Activated gamma-delta T cell treated with Interleukin-2 at 50 U/mL for 16 hours (primary cell): ENCODE results near the gene ARHGAP24.

Source experiments
- DNase-seq: peaks from one replicate; pipeline ENCODE4 v3.0.0-alpha.2; 2020

Gene ARHGAP24

DNA sequence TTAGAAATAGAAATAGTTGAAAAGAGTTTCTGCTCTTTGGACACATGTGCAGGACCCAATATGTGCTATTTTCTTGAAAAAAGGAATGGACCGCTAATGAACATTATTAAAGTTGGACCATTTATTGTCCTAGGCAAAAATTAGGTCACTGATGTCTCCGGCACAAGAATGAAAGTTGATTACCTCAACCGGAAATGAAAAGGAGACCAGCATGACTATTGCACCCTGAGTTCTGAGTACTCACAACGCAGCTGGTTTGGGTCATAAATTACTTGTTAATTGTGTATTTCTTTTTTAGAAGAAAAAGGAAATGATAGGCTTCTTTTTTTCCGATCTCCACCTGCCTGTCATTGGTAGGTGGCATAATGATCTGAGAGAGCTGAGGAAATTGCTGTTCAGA lies 232.7 kb downstream of the ARHGAP24 start:
- DNase-seq = no peak

- DNase-seq = no peak
These were observed 233.5 kb downstream of the ARHGAP24 start for GRCh38 chr4:85708468-85708867.

DNA sequence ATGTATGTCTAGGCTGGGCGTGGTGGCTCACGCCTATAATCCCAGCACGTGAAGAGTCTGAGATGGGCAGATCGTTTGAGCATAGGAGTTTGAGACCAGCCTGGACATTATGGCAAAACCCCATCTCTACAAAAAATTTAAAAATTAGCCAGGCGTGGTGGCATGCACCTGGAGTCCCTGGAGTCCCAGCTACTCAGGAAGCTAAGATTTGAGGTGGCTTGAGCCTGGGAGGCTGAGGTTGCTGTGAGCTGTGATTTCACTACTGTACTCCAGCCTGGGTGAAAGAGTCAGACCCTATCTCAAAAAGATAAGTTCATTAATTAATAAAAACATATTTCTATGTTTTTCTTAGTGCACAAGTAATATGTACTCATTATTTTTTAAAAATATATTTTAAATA lies 238.1 kb downstream of the ARHGAP24 start:
- no peak for DNase-seq

GRCh38 chr4:85715991-85716737 lies 241.2 kb downstream of the ARHGAP24 start:
- DNase-seq = no peak

GRCh38 chr4:85717351-85717750 lies 242.4 kb downstream of the ARHGAP24 start:
- no peak for DNase-seq

DNA sequence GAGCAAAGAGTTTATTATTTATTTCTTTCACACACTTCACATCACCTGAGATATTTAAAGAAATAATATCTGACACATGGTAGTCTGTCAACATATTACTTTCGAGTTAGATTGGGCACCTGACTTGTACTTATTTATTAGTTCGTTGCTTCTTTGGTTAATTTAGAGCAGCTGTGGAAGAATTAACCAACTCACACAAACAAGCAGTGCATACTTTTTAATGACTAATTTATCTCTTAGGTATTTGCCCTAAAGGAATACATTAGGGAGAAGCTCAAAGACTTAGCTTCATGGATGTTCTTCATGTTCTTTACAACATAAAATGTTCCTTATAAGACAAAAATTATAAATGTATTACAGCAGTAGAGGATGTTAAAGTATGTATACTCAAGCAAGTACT lies 242.9 kb downstream of the ARHGAP24 start:
- no peak for DNase-seq

DNA sequence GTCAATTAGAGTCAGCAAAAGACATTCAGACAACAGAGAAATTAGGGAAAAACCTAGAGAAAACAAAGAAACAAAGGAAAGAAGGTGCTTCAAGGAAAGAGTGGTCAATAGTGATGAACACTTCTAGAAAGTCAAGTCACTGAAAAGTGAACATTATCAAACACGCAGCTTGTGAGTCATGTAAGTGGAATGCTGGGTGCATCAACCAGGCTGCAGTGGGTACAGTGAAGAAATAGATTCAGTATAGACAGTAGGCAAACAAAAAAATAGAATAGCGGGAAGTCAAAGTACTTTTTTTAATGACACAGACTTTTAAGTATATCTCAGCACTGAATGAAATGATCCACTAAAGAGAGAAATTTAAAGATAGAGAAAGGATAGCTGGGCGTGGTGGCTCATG lies 245.8 kb downstream of the ARHGAP24 start:
- DNase-seq = no peak

DNA sequence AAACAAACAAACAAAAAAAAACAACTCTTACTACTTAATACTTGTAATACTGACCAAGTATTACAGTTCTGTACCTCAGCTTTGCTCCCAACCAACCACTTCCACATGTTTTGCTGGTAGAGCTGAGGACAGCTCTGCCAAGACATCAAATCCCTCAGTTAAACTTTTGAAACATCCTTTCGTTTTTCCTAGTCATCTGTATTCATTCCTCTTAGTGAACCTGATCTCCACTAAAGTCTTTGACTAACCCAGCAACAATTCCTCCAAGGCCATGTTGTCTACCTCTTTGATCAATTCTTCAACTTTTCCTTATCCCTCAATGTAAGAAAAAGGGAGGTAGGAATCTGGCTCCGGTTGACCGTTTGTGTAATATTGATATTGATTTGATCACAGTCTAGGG lies 247.5 kb downstream of the ARHGAP24 start:
- DNase-seq = no peak

- no peak for DNase-seq
These were observed 247.9 kb downstream of the ARHGAP24 start for GRCh38 chr4:85722807-85723206.

DNA sequence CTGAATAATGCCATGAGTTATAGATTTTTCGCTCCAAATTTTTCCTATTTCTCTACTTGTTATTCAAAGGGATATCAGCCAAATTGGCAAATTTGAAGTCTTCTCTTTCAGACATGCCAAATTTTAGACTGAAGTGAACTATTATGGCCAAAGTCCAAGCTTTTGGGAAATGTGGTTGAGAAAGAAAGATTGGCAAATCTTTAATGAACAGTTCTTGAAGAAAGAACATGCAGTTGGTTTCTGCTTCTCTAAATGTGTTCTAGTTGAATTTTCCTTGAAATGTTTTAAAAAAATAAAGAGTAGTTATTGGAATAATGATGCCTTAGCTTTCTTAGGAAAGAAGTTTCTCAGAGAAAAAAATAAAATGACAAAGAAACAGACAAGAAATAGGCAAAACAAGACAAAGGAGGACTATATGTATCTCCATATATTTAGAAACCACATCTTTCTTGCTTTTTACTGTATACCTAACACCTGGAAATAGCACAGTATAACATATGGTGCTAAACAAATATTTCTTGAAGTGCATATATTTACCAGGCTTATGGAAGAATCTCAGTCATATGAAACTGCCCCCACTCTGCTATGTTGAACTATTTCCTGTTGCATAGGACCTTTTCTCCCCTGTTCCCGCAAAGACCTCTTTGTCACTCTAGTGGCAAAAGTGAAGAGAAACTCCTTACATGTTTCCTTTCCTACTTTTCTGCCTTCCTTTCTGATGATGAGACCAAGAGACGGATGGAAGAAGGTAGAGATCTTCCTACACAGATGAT lies 250.0 kb downstream of the ARHGAP24 start:
- DNase-seq = no peak

GRCh38 chr4:85725721-85726170 lies 250.8 kb downstream of the ARHGAP24 start:
- DNase-seq = no peak

- DNase-seq = no peak
These were observed 251.6 kb downstream of the ARHGAP24 start for GRCh38 chr4:85726555-85726954.

DNA sequence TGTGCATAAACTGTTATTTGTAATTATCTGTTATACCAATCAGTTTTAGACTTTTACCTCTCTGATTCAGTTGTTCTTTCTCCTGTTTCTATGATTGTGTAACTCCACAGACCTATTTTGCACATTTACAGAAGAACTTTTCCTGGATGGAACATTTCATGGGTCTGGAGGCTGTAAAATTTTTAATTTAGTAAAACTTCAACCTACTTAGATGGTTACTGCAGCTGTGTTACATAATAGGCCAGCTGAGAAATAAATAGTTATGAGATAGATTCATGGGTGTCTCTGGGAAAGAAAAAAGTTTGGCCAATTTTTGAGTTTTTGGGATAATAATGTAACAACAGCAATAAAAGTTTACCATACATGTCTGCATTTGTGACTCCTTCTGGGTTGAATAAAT lies 253.5 kb downstream of the ARHGAP24 start:
- no peak for DNase-seq

- DNase-seq = no peak
These were observed 257.2 kb downstream of the ARHGAP24 start for GRCh38 chr4:85732124-85732523.

DNA sequence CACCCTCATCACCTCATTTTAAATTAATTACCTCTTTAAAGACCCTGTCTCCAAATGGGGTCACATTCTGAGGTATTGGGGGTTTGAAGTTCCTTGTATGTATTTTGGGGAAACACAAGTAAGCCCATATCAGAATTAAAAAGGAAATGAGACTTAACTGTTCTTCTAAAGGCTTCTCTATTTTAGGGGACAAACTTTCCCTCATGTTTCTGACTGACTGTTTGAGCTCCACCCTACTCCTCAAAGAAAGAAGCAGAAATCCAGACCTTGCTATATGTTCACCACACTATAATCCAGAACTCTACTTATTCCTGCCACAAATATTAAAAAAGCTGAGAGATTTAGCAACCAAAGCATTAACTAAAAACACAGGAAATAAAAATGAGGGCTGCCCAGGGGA lies 258.8 kb downstream of the ARHGAP24 start:
- no peak for DNase-seq

- DNase-seq = no peak
These were observed 259.5 kb downstream of the ARHGAP24 start for GRCh38 chr4:85734424-85734831.

DNA sequence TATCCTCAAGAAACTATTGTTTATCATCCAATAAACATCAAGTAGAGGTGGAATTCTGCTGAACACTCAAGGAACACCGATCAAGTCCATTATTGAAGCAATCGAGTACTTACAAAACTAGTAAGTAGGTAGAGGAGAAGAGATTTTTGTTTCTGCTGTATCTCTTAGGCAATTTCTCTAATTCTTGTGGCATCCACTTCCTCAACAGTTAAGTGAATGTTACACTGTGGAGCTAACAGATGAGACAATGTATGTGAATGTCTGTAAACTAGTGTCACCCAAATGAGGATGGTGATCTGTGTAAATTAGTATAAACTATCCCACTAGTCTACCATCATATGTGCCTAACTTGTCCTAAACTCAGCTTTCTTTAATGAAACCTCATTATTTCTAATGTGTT lies 261.6 kb downstream of the ARHGAP24 start:
- DNase-seq = no peak

DNA sequence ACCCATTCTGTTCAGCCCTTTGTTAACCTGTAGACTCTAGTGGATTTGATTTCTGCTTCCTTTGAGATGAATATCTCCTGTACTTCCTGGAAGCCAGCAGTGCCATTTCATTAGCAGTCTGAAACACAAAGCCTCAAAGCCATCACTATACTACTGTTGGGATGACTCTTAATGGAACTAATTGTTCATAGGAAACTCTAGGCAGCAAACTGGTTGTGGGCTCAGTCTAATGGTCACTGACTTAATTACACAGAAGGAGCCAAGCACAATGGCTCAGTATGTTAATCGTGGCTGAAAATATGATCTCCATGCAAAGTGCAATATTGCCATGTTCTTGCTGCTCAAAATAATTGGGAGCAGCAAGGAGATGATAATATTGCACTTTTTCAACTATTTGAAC lies 262.3 kb downstream of the ARHGAP24 start:
- no peak for DNase-seq

DNA sequence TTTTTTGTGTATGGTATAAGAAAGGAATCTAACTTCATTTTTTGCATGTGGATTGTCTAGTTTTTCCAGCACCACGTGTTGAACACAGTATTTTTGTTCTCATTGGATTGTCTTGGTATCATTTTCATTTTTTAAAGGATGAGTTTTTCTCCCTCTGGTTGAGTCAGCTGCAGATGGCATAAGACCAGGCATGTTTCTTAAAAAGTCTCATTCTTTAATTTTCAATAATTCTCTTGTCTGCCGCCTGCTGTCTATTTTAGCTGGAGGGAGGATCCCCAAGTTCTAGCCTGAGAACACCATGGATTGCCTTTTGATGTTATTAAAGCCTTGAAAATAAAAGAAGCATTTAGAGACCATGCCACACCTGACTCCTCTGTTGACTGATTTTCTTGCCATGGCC lies 263.8 kb downstream of the ARHGAP24 start:
- no peak for DNase-seq

DNA sequence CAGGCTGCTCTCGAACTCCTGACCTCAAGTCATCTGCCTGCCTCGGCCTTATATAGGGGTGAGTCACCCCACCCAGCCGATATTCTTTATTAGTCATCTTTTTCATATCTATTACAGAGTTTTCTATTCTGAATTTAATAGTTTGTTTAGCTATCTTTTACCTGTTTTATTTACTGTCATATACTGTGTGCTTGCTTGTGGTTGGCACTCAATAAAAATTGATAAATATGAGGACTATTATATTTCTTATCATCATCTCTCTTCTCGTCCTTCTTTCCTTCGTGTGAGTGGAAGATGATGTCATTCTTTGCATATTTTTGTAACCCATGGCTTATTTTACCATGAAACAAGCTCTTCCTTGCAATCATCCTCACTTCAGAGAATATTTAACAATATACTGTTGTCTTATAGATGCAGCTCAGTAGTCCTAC lies 265.5 kb downstream of the ARHGAP24 start:
- no peak for DNase-seq

DNA sequence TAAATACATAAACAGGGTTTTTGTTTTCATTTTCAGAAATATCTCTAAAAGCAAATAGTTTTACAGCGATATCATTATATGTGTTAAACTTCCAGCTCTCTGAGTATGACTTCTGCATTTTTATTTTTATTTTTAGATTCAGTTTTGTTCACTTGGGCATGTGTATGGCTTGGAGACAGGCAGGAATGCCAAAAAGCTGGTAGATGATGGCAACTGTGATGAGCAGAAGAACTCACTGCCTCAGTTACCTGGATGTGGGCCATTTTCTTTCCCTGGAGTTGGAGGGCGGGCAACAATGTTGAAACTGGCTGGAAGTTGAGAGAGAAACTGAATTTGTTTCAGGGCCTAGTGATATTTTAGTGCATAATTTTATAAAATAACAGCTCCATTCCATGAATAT lies 266.4 kb downstream of the ARHGAP24 start:
- DNase-seq = no peak

DNA sequence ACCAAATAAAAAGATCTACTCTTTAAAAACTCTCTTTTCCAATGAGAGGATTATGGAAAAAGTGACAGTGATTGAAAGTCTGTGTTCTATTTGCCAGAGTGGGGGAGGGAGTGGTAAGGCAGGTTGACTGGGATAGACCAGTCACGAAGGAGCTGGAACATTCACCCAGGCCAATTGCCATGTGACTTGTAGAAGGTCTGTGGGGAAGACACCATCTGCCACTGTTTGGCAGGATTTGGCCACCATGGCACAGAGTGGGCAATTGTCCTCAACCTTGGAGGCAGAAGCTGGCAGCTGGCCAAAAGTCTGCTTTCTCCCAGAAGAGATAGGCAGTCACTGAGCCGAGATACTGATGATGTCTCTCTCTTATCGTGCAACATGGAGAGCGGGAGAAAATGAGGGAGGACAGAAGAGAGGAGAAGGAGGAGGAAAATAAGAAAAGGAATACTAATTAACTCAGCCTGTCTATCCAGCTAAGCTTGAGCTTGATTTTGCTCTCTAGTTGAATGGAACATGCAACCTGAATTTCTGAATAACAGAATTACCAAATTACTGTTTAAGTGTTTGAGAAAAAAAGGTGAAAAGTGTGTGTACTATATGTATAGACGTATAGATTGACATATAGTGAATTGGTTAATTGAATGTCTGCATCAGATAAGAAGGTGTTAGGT lies 267.1 kb downstream of the ARHGAP24 start:
- no peak for DNase-seq

DNA sequence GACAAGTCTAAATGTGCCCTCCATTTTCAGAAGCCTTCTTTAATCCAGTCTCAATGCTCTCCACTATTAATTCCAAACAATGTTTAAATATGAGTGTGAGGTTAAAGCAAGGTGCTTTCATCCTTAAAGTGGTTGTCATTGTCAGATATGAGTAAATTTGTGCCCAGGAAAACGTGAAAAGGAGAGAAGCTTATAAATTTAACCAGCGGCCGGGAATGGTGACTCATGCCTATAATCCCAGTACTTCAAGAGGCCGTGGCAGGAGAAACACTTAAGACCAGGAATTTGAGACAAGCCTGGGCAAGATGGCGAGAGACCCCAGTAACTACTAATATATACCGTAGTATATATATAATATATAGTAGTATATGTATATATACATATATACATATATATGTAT lies 270.0 kb downstream of the ARHGAP24 start:
- no peak for DNase-seq

DNA sequence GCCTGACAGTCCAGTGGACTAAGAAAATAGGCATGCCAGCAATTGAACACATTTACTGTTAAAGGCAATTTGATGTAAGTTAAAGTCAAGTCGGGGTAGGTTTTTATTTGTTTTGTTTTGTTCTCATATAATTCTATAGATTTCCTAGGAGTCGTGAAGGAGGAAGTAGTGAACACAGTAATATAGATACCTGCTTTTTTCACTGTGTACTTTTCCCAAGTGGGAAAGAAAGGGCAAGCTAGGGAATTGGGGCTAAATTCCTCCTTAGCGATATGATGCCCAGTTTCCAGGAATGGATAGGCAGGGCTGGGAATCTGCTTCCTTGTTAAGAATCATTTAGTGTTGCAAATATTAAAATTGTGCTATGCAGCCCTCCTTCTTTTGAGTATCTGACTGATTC lies 271.0 kb downstream of the ARHGAP24 start:
- DNase-seq = no peak
